Smooth muscle cell (in vitro differentiated cells): ENCODE results near the gene RTN4RL1. TPM values are rescaled to one million over a fixed set of nuclear protein-coding genes. Genes with fewer than 3 reads are reported as not detected.

Experiments used
- DNase-seq: peaks from one replicate; lab custom pipeline; 2025; ENCODE audit not compliant: unreplicated experiment; lab: John Stamatoyannopoulos, UW
- H2AFZ ChIP-seq: fragments of 200-600 bp; sonication (generic); 2 replicates; pipeline ENCODE4 v1.6.0; 2016; ENCODE audit warnings: antibody characterized with exemption, low read depth, mild to moderate bottlenecking
- H3F3A ChIP-seq: fragments of 200-600 bp; sonication (generic); 2 replicates; pipeline ENCODE4 v1.6.0; 2017; ENCODE audit warnings: antibody characterized with exemption, low read depth
- H3K27ac ChIP-seq: fragments of 200-600 bp; sonication (generic); 2 replicates; pipeline ENCODE4 v1.5.1; 2016; ENCODE audit warnings: low read depth, mild to moderate bottlenecking
- H3K27me3 ChIP-seq: fragments of 200-600 bp; sonication (generic); 2 replicates; pipeline ENCODE4 v1.6.1; 2016; ENCODE audit warnings: low read depth, mild to moderate bottlenecking
- H3K36me3 ChIP-seq: fragments of 200-600 bp; sonication (generic); 2 replicates; pipeline ENCODE4 v1.5.1; 2016; ENCODE audit warnings: low read depth
- H3K4me1 ChIP-seq: fragments of 200-600 bp; sonication (generic); 2 replicates; pipeline ENCODE4 v1.5.1; 2016; ENCODE audit warnings: low read depth
- H3K4me2 ChIP-seq: fragments of 200-600 bp; sonication (generic); 2 replicates; pipeline ENCODE4 v1.6.0; 2016; ENCODE audit warnings: mild to moderate bottlenecking
- H3K4me3 ChIP-seq: fragments of 200-600 bp; sonication (generic); 2 replicates; pipeline ENCODE4 v1.5.1; 2016; ENCODE audit warnings: mild to moderate bottlenecking
- H3K79me2 ChIP-seq: fragments of 200-600 bp; sonication (generic); 2 replicates; pipeline ENCODE4 v1.6.0; 2016; ENCODE audit warnings: low read depth, mild to moderate bottlenecking
- H3K9ac ChIP-seq: fragments of 200-600 bp; sonication (generic); 2 replicates; pipeline ENCODE4 v1.6.0; 2016; ENCODE audit warnings: low read depth
- H3K9me3 ChIP-seq: fragments of 200-600 bp; sonication (generic); replicated peaks from 2 replicates; pipeline ENCODE4 v1.5.1; 2016; ENCODE audit warnings: low read depth
- H4K20me1 ChIP-seq: fragments of 200-600 bp; sonication (generic); 2 replicates; pipeline ENCODE4 v1.6.0; 2016; ENCODE audit warnings: low read depth
- CTCF ChIP-seq: fragments of 200-600 bp; sonication (generic); IDR thresholded peaks from 2 replicates; pipeline ENCODE4 v1.5.1; 2017; ENCODE audit warnings: borderline replicate concordance, mild to moderate bottlenecking, antibody characterized with exemption; ENCODE audit not compliant: insufficient read depth, poor library complexity, severe bottlenecking
- WGBS: methylation state at CpG from one replicate; pipeline ENCODE4 v1.1.7; 2016; ENCODE audit warnings: low lambda C conversion rate; 5-methylcytosine and 5-hydroxymethylcytosine counted together
- polyA plus RNA-seq: library from polyadenylated mRNA; unstranded; fragments of >200 nt; fragmentation: Nextera tagmentation; extraction: Ambion mirVana; gene quantifications from 2 replicates; pipeline ENCODE4 v1.2.1, GENCODE V29; 2016
- total RNA-seq: library from RNA; depleted of rRNA; stranded (reverse); fragments of >200 nt; gene quantifications from 2 replicates; pipeline ENCODE4 v1.2.3, GENCODE V29; 2014

Gene RTN4RL1
- total and polyA plus RNA-seq, 2 experiments from 2014 or later = not detected

GRCh38 chr17:1997289-1997926 is 27.7 kb downstream of the RTN4RL1 start:
- Histone ChIP-seq H3K4me2 (peak overlapping the region; percentile 86), H3K9me3 (no peaks in the 10 kb centered on the region), H3K4me3 (peak overlapping the region; percentile 46), H3K9ac (no peak overlapping the region), H3F3A (peaks cover 6% of the 10 kb centered on the region), H3K79me2 (no peaks in the 10 kb centered on the region), H3K4me1 (peaks cover 33% of the 10 kb centered on the region), H3K36me3 (no peaks in the 10 kb centered on the region), H3K27ac (no peak overlapping the region), H3K27me3 (no peaks in the 10 kb centered on the region), H4K20me1 (no peaks in the 10 kb centered on the region), H2AFZ (peak overlapping the region; percentile 48)
- DNase-seq = no peak
- no peak for TF ChIP-seq CTCF
- WGBS = 42% methylated on average over 22 of the region's 22 CpGs

- Histone ChIP-seq H3K4me1 (peaks cover 33% of the 10 kb centered on the region), H3F3A (peaks cover 6% of the 10 kb centered on the region)
Measured at GRCh38 chr17:1996800-1997288, 28.3 kb downstream of the RTN4RL1 start.

GRCh38 chr17:1995907-1996799 is 29.0 kb downstream of the RTN4RL1 start:
- Histone ChIP-seq H3K9me3 (no peaks in the 10 kb centered on the region), H3K27me3 (no peaks in the 10 kb centered on the region), H2AFZ (no peak overlapping the region), H3K27ac (no peak overlapping the region), H3K9ac (no peak overlapping the region), H4K20me1 (no peaks in the 10 kb centered on the region), H3K4me3 (no peak overlapping the region), H3K4me2 (peak overlapping the region; percentile 1), H3K79me2 (no peaks in the 10 kb centered on the region), H3K36me3 (no peaks in the 10 kb centered on the region), H3K4me1 (peaks cover 33% of the 10 kb centered on the region), H3F3A (peaks cover 6% of the 10 kb centered on the region)
- no peak for DNase-seq
- TF ChIP-seq CTCF = no peak
- 57% methylated on average over 13 of the region's 14 CpGs for WGBS

More at GRCh38 chr17:1996800-1997288, 28.3 kb downstream of the RTN4RL1 start:
- Histone ChIP-seq H3K4me3 (no peak overlapping the region), H3K79me2 (no peaks in the 10 kb centered on the region), H3K27me3 (no peaks in the 10 kb centered on the region), H3K9me3 (no peaks in the 10 kb centered on the region), H3K27ac (no peak overlapping the region), H3K4me2 (peak overlapping the region; percentile 1), H3K36me3 (no peaks in the 10 kb centered on the region), H4K20me1 (no peaks in the 10 kb centered on the region), H3K9ac (no peak overlapping the region), H2AFZ (peak overlapping the region; percentile 48)
- no peak for TF ChIP-seq CTCF
- 53% methylated on average over 9 of the region's 9 CpGs for WGBS
- no peak for DNase-seq
